Endothelial cell of umbilical vein (primary cell): ENCODE measurements around the gene EEIG1. TPM values are rescaled to one million over a fixed set of nuclear protein-coding genes. Genes with fewer than 3 reads are reported as not detected.

ENCODE experiments used
- BruUV-seq: library from RNA; stranded (reverse); fragments of 400-500 nt; replicated peaks from 2 replicates; lab custom pipeline; 2021; lab: Mats Ljungman, UMichigan
- CTCF ChIA-PET: fragments of 300-600, 350-600 bp; sonication (Branson Sonifier 250); formaldehyde crosslinking; loops from one replicate; lab custom pipeline; 2021; ENCODE audit warnings: antibody characterized with exemption, inconsistent platforms; lab: Charles Lee
- POLR2A ChIA-PET: fragments of 300-600, 350-600 bp; sonication (Branson Sonifier 250); formaldehyde crosslinking; loops from one replicate; lab custom pipeline; 2021; ENCODE audit warnings: antibody characterized with exemption, inconsistent platforms; lab: Charles Lee
- DNase-seq: peaks from one replicate; pipeline ENCODE4 v3.0.0-alpha.2; 2011; ENCODE audit warnings: low read depth, low spot score
- FAIRE-seq: peaks from 2 replicates; lab custom pipeline; 2011; peaks lifted over from hg19 to GRCh38; lab: Jason Lieb, UNC
- H2AFZ ChIP-seq: 2 replicates; pipeline ENCODE4 v1.6.0; 2012; ENCODE audit warnings: low read depth, low read length, control low read depth, inconsistent platforms
- H3K27ac ChIP-seq: 2 replicates; pipeline ENCODE4 v1.5.1; 2011; ENCODE audit warnings: low read depth, mild to moderate bottlenecking, control low read depth, low read length, moderate library complexity; ENCODE audit not compliant: insufficient read depth
- H3K27me3 ChIP-seq, 2 experiments: 2 replicates each; pipeline versions ENCODE4 v1.6.0 to v1.6.1; 2011; ENCODE audit warnings: low read length in 2 of 2, mixed read lengths in 1 of 2; ENCODE audit not compliant: control insufficient read depth in 2 of 2, insufficient read depth in 2 of 2
- H3K36me3 ChIP-seq, 2 experiments: 2 replicates in 1 of 2; 3 replicates in 1 of 2; pipeline ENCODE4 v1.5.1; 2011; ENCODE audit warnings: low read length in 2 of 2, mild to moderate bottlenecking in 1 of 2, moderate library complexity in 1 of 2; ENCODE audit not compliant: control insufficient read depth in 2 of 2, insufficient read depth in 2 of 2; ENCODE audit errors: extremely low read depth in 1 of 2
- H3K4me1 ChIP-seq: 3 replicates; pipeline ENCODE4 v1.5.1; 2011; ENCODE audit warnings: mild to moderate bottlenecking, low read length; ENCODE audit not compliant: control insufficient read depth, insufficient read depth; ENCODE audit errors: extremely low read depth
- H3K4me2 ChIP-seq: 2 replicates; pipeline ENCODE4 v1.6.1; 2011; ENCODE audit warnings: low read length, control low read depth, mixed read lengths; ENCODE audit not compliant: insufficient read depth
- H3K4me3 ChIP-seq, 3 experiments: fragments of 200-600 bp in 1 of 3; sonication (generic), shearing (Covaris generic) in 1 of 3; replicated peaks in 1 of 3; 2 replicates each; pipeline ENCODE4 v1.5.1; 2011 to 2016; ENCODE audit warnings: control low read depth in 3 of 3, low read length in 3 of 3, mild to moderate bottlenecking in 2 of 3, inconsistent platforms in 1 of 3, low read depth in 1 of 3, moderate library complexity in 1 of 3; ENCODE audit not compliant: insufficient read depth in 1 of 3
- H3K79me2 ChIP-seq: 2 replicates; pipeline ENCODE4 v1.6.0; 2012; ENCODE audit warnings: low read length, inconsistent platforms; ENCODE audit not compliant: control insufficient read depth, insufficient read depth
- H3K9ac ChIP-seq: replicated peaks from 2 replicates; pipeline ENCODE3; 2011; ENCODE audit warnings: low read length, control low read depth; ENCODE audit not compliant: insufficient read depth; ENCODE audit errors: extremely low read depth
- H3K9me1 ChIP-seq: replicated peaks from 3 replicates; pipeline ENCODE4 v1.6.0; 2011; ENCODE audit warnings: mild to moderate bottlenecking, low read length; ENCODE audit not compliant: control insufficient read depth, insufficient read depth; ENCODE audit errors: extremely low read depth
- H3K9me3 ChIP-seq: replicated peaks from 2 replicates; pipeline ENCODE4 v1.5.1; 2012; ENCODE audit warnings: low read length, inconsistent platforms; ENCODE audit not compliant: control insufficient read depth, insufficient read depth
- H4K20me1 ChIP-seq: replicated peaks from 2 replicates; pipeline ENCODE3; 2011; ENCODE audit warnings: mild to moderate bottlenecking, low read length; ENCODE audit not compliant: control insufficient read depth, insufficient read depth; ENCODE audit errors: extremely low read depth
- CTCF ChIP-seq, 2 donors: IDR thresholded peaks; 1 replicate in 1 of 2; 2 replicates in 1 of 2; pipeline ENCODE4 v1.5.1; 2011; ENCODE audit warnings: low read length in 2 of 2, mild to moderate bottlenecking in 2 of 2, moderate library complexity in 2 of 2, control low read depth in 1 of 2, inconsistent platforms in 1 of 2, low read depth in 1 of 2; ENCODE audit not compliant: insufficient read depth in 1 of 2; ENCODE audit errors: extremely low read depth in 1 of 2
- EZH2 ChIP-seq: IDR thresholded peaks from 2 replicates; pipeline ENCODE4 v1.6.1; 2012; ENCODE audit warnings: borderline replicate concordance, low read depth, mild to moderate bottlenecking, moderate library complexity, low read length, inconsistent platforms; ENCODE audit not compliant: severe bottlenecking
- FOS ChIP-seq: IDR thresholded peaks from 2 replicates; pipeline ENCODE4 v1.6.1; 2011; ENCODE audit warnings: mild to moderate bottlenecking, low read length, moderate library complexity, borderline replicate concordance; ENCODE audit not compliant: insufficient read depth
- GATA2 ChIP-seq: IDR thresholded peaks from 2 replicates; pipeline ENCODE4 v1.7.0; 2011; ENCODE audit warnings: low read depth, mild to moderate bottlenecking, moderate library complexity, mixed read lengths, low read length; ENCODE audit not compliant: insufficient read length, insufficient read depth
- JUN ChIP-seq: IDR thresholded peaks from 2 replicates; pipeline ENCODE4 v1.6.1; 2011; ENCODE audit warnings: borderline replicate concordance, low read depth; ENCODE audit not compliant: insufficient read length, insufficient read depth
- MAX ChIP-seq: IDR thresholded peaks from 2 replicates; pipeline ENCODE4 v1.6.1; 2011; ENCODE audit not compliant: insufficient read depth, insufficient read length
- MYC ChIP-seq: IDR thresholded peaks from one replicate; pipeline ENCODE4 v1.6.1; 2011; ENCODE audit warnings: mild to moderate bottlenecking, low read depth, low read length
- POLR2A ChIP-seq: IDR thresholded peaks from 2 replicates; pipeline ENCODE4 v1.6.1; 2012; ENCODE audit warnings: low read depth, mild to moderate bottlenecking, control low read depth, low read length
- POLR2AphosphoS5 ChIP-seq: IDR thresholded peaks from 2 replicates; pipeline ENCODE4 v1.6.1; 2012; ENCODE audit warnings: low read depth, mild to moderate bottlenecking, control low read depth, low read length, moderate library complexity; ENCODE audit not compliant: insufficient read depth
- dilution Hi-C: fragments of 300-500 bp; cut with MboI; formaldehyde crosslinking; loops from one replicate; pipeline ENCODE4 v1.15.0; 2019; ENCODE audit warnings: low sequenced_read_pairs; ENCODE audit not compliant: extremely low pct_ligation_motif_present
- intact Hi-C: fragments of 100-400 bp; cut with micrococcal nuclease; formaldehyde crosslinking; loops from one replicate; pipeline ENCODE4 v1.10.0; 2022
- polyA plus RNA-seq, 4 experiments: library from polyadenylated mRNA; depleted of rRNA in 3 of 4; stranded (reverse) in 3 of 4; unstranded in 1 of 4; fragments of >200 nt; gene quantifications; 2 replicates each; pipeline versions ENCODE4 v1.2.1 to v1.2.3, GENCODE V29; 2011 to 2012; ENCODE audit warnings: missing spikeins in 1 of 4
- total RNA-seq: library from RNA; stranded (reverse); gene quantifications from 2 replicates; pipeline ENCODE4 v1.2.3, GENCODE V29; 2021

Gene EEIG1
- total and polyA plus RNA-seq, 2 donors (not counting 3 experiments of a cell fraction or from before 2014, with no cell fraction given), result 8.4 to 19.0 TPM

GRCh38 chr9:127961613-127962155 lies 19.1 kb downstream of the EEIG1 start:
- no peak overlapping the region for H3K4me3 ChIP-seq
- no peak overlapping the region for H3K9ac ChIP-seq
- no peaks in the 10 kb centered on the region for H3K9me1 ChIP-seq
- H2AFZ ChIP-seq, result no peak overlapping the region
- H3K79me2 ChIP-seq, result no peaks in the 10 kb centered on the region
- DNase-seq (no peak), FAIRE-seq (no peak)
- CTCF ChIA-PET, result interaction anchor here (0.6 to 1.8 kb wide), 4 partner anchors 9 to 19 kb away, joined by 4 read pairs; no protein-coding TSS in a partner anchor
- TF ChIP-seq POLR2A (no peak), EZH2 (no peak), POLR2AphosphoS5 (no peak), CTCF (IDR thresholded peaks at IDR 0.05; ENCODE audit: extremely low read depth in 1 of 2, insufficient read depth in 1 of 2, low read depth in 1 of 2, low read length in 2 of 2) (no peak), MAX (no peak), MYC (no peak), FOS (no peak), GATA2 (no peak), JUN (no peak)
- H3K27me3 ChIP-seq, result no peaks in the 10 kb centered on the region
- H3K4me1 ChIP-seq, result peaks cover 7% of the 10 kb centered on the region
- dilution Hi-C loops, result no loop called here
- POLR2A ChIA-PET, result no interaction called here
- H4K20me1 ChIP-seq, result no peaks in the 10 kb centered on the region
- no TSS peak for BruUV-seq
- H3K4me2 ChIP-seq, result no peak overlapping the region
- H3K27ac ChIP-seq, result no peak overlapping the region
- no peaks in the 10 kb centered on the region for H3K36me3 ChIP-seq
- intact Hi-C loops, result no loop called here
- H3K9me3 ChIP-seq, result no peaks in the 10 kb centered on the region
